Right lobe of liver (tissue), 6 donors: ENCODE results near the gene SLCO4A1. TPM values are rescaled to one million over a fixed set of nuclear protein-coding genes. Genes with fewer than 3 reads are reported as not detected.

Source experiments
- ATAC-seq, 4 donors: fragments of 200-7000 bp; cut with Tn5 transposase; one replicate each; pipeline ENCODE4 v1.9.1; 2020; ENCODE audit warnings: mild to moderate bottlenecking in 4 of 4, moderate library complexity in 4 of 4
- DNase-seq, 3 donors: peaks; one replicate each; pipeline ENCODE4 v3.0.0-alpha.2; 2020
- H3K27ac ChIP-seq, 3 donors: fragments of 200-600 bp; one replicate each; pipeline ENCODE4 v1.8.0; 2022
- H3K27me3 ChIP-seq, 2 donors: fragments of 200-600 bp; one replicate each; pipeline ENCODE4 v1.8.0; 2022
- H3K36me3 ChIP-seq, 4 donors: fragments of 200-600 bp; sonication (generic) in 1 of 4; one replicate each; pipeline versions ENCODE4 v1.5.1 to v1.8.0; 2017 to 2022; ENCODE audit warnings: control low read depth in 1 of 4
- H3K4me1 ChIP-seq, 4 donors: fragments of 200-600 bp; sonication (generic) in 1 of 4; one replicate each; pipeline versions ENCODE4 v1.5.1 to v1.8.0; 2017 to 2022; ENCODE audit warnings: control low read depth in 1 of 4
- H3K4me3 ChIP-seq, 3 donors: fragments of 200-600 bp; one replicate each; pipeline ENCODE4 v1.8.0; 2022
- H3K9me3 ChIP-seq, 4 donors: fragments of 200-600 bp; sonication (generic) in 1 of 4; one replicate each; pipeline versions ENCODE4 v1.5.1 to v1.8.0; 2017 to 2022; ENCODE audit warnings: control low read depth in 1 of 4
- POLR2A ChIP-seq: fragments of 450-650 bp; IDR thresholded peaks from one replicate; pipeline ENCODE4 v1.6.1; 2017; ENCODE audit warnings: antibody characterized with exemption, mild to moderate bottlenecking
- WGBS: methylation state at CpG from one replicate; pipeline ENCODE4 v1.1.6; 2018; ENCODE audit warnings: low coverage, low lambda C conversion rate; ENCODE audit not compliant: insufficient coverage; ENCODE audit errors: missing lambda C conversion rate; 5-methylcytosine and 5-hydroxymethylcytosine counted together
- intact Hi-C, 2 donors: fragments of 100-400 bp; cut with DNase I; formaldehyde crosslinking; loops; one replicate each; pipeline versions ENCODE4 v1.11.2 to v1.14.1; 2022
- total RNA-seq, 6 experiments: library from RNA; depleted of rRNA in 2 of 6; stranded (reverse); fragments of >200 nt in 2 of 6; fragmentation: NEBNext Ultra II Directional in 3 of 6; extraction: Animal tissue kit (Norgen Biotek cat#: 25700) in 3 of 6; gene quantifications; one replicate each; pipeline versions ENCODE4 v1.1.0 to v1.2.4, GENCODE V29; 2016 to 2023
- TF ChIP-seq, protein P1 (sequence below), 4 donors: fragments of 200-600 bp in 3 of 4; fragments of 450-650 bp in 1 of 4; IDR thresholded peaks; one replicate each; pipeline versions ENCODE4 v1.5.1 to v1.8.0; 2016 to 2022; ENCODE audit warnings: antibody characterized with exemption in 4 of 4, mild to moderate bottlenecking in 2 of 4
- donor health status: DM: no; HTN: yes; CAD: no.
- donor health status: DM: no; HTN: no; CAD: no.
- donor health status: DM: no; HTN: no; CAD: no.
- donor health status: DM: no; HTN: yes; CAD: no.
- donor health status: DM: no; HTN: yes; CAD: no.

The SLCO4A1 gene
- total RNA-seq, 6 experiments from 2014 or later: 0.93 to 8.8 (median 4.3) TPM

DNA sequence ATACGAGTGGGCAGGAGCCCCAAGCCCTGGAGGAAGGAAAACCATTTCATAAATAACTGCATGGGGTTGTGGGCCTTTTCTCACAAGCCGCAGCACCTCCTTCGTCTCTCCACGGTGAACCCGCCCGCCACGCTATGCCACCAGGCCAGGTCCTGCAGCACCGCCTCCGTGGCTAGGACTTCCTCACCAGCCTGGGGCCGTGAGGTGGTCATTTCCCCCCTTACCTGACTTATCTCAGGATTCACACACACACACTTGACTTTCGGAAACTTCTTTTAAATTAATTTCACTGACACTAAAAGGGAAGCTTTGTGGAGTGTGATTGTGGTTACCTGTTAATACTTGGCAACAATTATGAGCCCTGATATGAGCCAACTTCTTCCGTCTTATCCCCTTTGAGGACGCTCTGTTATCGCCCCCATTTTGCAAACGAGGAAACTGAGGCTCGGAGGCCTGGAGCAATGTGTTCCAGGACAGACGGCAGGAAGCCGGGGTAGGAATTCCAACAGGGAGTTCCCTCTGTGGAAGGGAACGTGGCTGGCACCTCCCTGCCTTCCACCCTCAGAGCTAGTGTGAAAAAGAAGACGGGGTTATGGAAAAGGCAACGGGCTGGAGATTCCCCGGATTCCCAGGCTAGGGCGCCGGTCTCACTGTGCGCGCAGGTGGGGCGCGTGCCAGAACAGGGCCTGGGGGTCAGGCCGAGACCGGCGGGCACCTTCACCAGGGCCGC, 817 bp upstream of the SLCO4A1 start:
- intact Hi-C loops: no loop called here
- ATAC-seq (no peak), DNase-seq (no peak)
- peaks cover 0 to 13% (median 0%) of the 10 kb centered on the region in 4 donors for H3K4me1 ChIP-seq
- TF ChIP-seq, protein P1, sequence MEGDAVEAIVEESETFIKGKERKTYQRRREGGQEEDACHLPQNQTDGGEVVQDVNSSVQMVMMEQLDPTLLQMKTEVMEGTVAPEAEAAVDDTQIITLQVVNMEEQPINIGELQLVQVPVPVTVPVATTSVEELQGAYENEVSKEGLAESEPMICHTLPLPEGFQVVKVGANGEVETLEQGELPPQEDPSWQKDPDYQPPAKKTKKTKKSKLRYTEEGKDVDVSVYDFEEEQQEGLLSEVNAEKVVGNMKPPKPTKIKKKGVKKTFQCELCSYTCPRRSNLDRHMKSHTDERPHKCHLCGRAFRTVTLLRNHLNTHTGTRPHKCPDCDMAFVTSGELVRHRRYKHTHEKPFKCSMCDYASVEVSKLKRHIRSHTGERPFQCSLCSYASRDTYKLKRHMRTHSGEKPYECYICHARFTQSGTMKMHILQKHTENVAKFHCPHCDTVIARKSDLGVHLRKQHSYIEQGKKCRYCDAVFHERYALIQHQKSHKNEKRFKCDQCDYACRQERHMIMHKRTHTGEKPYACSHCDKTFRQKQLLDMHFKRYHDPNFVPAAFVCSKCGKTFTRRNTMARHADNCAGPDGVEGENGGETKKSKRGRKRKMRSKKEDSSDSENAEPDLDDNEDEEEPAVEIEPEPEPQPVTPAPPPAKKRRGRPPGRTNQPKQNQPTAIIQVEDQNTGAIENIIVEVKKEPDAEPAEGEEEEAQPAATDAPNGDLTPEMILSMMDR (IDR thresholded peaks at IDR 0.05): no peak
- no peak for TF ChIP-seq POLR2A
- 33% methylated on average over 8 of the region's 32 CpGs for WGBS
- peaks cover 0 to 9% of the 10 kb centered on the region in 2 donors for H3K27me3 ChIP-seq
- H3K36me3 ChIP-seq: no peaks in the 10 kb centered on the region
- no peaks in the 10 kb centered on the region for H3K9me3 ChIP-seq
- H3K4me3 ChIP-seq: peak overlapping the region; percentile 32 to 48 (median 45)
- H3K27ac ChIP-seq: no peak overlapping the region

DNA sequence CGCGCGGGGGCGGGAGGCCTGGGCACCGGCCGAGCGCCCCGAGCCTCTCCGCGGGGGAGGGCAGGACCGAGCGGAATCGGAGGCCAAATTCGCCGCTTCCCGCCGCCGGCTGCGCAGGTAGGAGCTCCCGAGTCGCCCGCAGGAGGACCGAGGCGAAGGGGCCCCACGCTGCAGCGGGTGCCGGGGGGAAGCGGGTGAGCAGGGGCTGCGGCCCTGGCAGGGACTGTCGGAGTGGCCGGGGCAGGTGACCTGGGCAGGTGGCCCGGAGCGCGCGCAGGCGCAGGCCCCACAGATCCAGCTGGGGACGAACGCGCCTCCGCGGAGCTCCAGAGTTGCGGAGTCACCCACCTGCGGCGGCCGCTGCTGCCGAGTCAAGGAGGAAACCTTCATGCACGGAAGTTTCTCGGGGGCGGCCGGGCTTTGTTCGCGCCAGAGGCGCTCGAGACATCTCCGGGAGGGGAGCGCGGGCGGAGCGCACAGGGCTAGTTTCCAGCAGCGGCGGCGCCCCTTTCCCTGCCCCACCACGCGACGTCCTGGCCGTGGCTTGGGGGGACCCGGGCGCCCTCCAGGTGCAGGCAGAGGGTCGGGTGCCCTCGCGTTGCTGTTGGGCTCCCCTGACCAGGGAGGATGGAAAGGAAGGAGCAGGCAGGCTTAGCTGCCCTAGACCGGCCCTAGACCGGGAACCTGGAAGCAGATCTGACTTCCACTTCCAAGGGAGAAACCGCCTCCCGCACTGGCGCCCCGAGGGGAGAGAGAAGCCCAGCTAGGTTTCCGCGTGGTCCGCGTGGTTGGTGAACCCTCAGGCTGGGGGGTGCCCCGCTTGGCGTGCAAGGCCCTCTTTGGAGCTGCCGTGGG, 590 bp downstream of the SLCO4A1 start:
- H3K9me3 ChIP-seq: no peaks in the 10 kb centered on the region
- DNase-seq (peak in 1 of 3 donors; percentile 56), ATAC-seq (peak; percentile 7 to 29 (median 16))
- H3K27me3 ChIP-seq: peaks cover 0 to 9% of the 10 kb centered on the region in 2 donors
- TF ChIP-seq, protein P1 (IDR thresholded peaks at IDR 0.05): no peak
- H3K4me3 ChIP-seq: peak overlapping the region; percentile 32 to 48 (median 45)
- 18% methylated on average over 9 of the region's 84 CpGs for WGBS
- intact Hi-C loops: no loop called here
- H3K36me3 ChIP-seq: no peaks in the 10 kb centered on the region
- H3K27ac ChIP-seq: no peak overlapping the region
- peaks cover 0 to 13% (median 0%) of the 10 kb centered on the region in 4 donors for H3K4me1 ChIP-seq

DNA sequence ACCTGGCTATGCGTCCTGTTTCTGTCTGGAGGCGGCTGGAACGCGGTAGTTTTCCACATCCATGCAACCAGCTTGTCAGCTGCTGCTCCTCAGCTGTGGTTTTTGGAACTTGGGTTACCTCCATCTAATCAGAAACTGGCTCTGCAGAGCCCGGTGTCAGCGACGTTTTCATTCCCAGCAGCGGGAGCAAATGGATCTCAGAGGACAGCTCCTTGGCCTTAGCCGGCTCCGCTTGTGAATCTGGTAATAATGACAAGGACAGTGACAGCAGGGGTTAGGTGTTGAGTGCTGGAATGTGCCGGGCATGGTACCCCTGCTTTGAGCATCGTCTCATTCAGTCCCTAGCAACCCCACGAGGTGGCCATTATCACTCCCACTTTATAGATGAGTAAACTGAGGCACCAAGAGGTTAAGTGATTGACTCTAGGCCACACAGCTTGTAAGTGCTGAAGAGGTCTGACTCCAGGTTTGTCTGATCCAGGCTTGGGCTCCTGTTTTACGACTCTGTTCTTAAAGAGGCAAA, 1.3 kb downstream of the SLCO4A1 start:
- no peak for ATAC-seq
- intact Hi-C loops: no loop called here
- H3K9me3 ChIP-seq: no peaks in the 10 kb centered on the region
- no peak for DNase-seq
- peaks cover 0 to 13% (median 0%) of the 10 kb centered on the region in 4 donors for H3K4me1 ChIP-seq
- TF ChIP-seq, protein P1 (IDR thresholded peaks at IDR 0.05): no peak
- no peak for TF ChIP-seq POLR2A
- peak overlapping the region; percentile 32 to 48 (median 45) for H3K4me3 ChIP-seq
- no peak overlapping the region for H3K27ac ChIP-seq
- 33% methylated on average over 11 of the region's 14 CpGs for WGBS
- no peaks in the 10 kb centered on the region for H3K36me3 ChIP-seq
- peaks cover 0 to 9% of the 10 kb centered on the region in 2 donors for H3K27me3 ChIP-seq

DNA sequence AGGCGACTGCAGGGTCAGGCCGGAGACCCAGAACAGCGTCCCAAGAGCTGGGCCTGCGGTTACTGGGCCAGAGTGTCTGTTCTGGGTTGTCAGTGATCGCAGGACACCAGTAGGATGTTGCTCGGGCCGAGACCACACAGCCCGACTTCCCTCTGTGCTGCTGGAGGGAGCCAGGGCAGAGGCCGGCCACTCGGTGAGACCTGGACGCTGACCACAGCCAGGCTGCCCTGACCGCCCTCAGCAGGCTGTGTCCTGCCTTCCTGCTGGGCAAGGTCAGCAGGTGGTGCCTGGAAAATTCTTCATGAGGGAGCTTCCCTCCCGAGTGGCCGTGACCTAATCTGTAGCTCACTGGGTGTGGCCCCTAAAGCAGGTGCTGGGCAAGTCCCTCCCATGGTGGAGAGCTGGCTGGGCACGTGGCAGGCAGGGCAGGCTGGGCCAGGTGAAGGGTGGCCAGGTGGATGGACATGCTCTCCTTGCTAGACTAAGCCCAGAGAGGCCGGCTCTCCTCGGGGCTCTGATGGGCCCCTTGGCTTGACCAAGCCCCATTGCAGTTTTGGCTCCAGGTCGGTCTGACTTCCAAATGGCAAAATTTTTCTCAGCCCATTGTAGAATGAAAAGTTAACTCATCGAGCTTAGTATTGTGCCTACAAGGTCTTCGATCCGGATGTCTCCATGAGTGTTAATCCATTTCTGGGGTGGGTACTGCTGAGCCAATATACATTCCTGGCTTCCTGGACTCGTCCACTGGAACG, 1.9 kb downstream of the SLCO4A1 start:
- H3K4me1 ChIP-seq: peaks cover 0 to 13% (median 0%) of the 10 kb centered on the region in 4 donors
- WGBS: 38% methylated on average over 7 of the region's 23 CpGs
- H3K36me3 ChIP-seq: no peaks in the 10 kb centered on the region
- H3K4me3 ChIP-seq: no peak overlapping the region
- H3K27me3 ChIP-seq: peaks cover 0 to 9% of the 10 kb centered on the region in 2 donors
- intact Hi-C loops: no loop called here
- no peak for DNase-seq
- H3K27ac ChIP-seq: no peak overlapping the region
- no peak for ATAC-seq
- no peaks in the 10 kb centered on the region for H3K9me3 ChIP-seq
- TF ChIP-seq, protein P1 (IDR thresholded peaks at IDR 0.05): no peak
- no peak for TF ChIP-seq POLR2A
